HG02610 (cell line): ENCODE data around the gene IL10RB.

Source experiments
- ATAC-seq: cut with Tn5 transposase; IDR thresholded peaks from one replicate; pipeline ENCODE4 v1.9.1; 2021; ENCODE audit warnings: mild to moderate bottlenecking, moderate library complexity; ENCODE audit not compliant: unreplicated experiment

Gene IL10RB

GRCh38 chr21:33265664-33266049 lies 510 bp upstream of the IL10RB start:
- peak; percentile 24 for ATAC-seq

- ATAC-seq = no peak
These were observed 595 bp downstream of the IL10RB start for GRCh38 chr21:33266789-33267135.

- ATAC-seq = no peak
These were observed 1.1 kb downstream of the IL10RB start for GRCh38 chr21:33267250-33267649.

GRCh38 chr21:33268393-33268736 lies 2.2 kb downstream of the IL10RB start:
- peak; percentile 9 for ATAC-seq

DNA sequence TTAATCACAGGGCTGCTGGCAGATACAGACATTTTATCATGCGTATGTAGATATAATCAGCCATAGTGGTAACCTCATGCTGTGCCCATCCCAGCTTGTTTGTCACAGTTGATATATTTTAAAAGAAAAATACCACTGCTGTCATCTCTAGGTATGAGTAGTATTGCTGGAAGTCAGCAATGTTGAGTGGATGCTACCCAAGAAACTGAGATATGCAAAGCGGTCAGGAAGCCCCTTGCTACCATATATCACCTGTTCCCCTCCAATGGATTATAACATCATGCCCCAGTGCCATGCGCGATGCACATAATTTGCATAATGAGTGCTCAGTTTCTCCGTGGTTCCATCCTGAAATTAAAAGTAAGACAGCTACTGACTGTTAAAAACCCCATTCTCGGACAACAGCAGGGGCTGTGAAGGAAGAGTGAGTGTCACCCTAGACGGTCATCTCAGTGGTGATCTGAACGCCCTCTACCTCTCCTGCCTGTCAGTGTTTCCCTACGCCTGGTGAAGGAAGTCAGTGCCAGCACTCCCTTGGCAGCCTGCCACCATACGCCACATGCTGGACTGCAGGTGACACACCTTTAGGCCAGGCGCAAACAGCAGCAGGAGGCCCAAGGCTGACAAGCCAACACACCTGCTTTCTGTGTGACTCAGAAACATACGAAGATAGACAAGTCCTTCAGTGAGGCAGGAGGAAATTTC lies 2.7 kb downstream of the IL10RB start:
- ATAC-seq = peak; percentile 79

GRCh38 chr21:33270986-33271385 lies 4.8 kb downstream of the IL10RB start:
- ATAC-seq = no peak

- ATAC-seq = no peak
These were observed 6.9 kb downstream of the IL10RB start for GRCh38 chr21:33273044-33273443.

DNA sequence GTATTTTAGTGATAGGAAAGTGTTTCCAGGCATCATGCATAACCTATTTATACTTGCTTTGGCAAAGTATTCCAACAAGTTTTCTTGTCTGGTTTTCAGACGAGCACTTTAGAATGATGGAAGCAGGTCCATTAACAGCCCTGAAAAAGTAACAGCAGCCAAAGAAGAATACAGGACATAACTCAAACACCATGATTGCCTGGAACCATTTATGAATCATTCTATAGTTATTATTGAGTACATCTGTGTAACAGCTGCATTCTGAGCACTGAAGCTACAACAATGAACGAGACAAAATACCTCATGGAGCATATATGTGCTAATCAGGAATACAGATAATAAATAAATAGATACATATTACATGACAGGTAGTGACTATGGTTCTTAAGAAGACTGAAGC lies 12.6 kb downstream of the IL10RB start:
- ATAC-seq = no peak

- no peak for ATAC-seq
These were observed 13.2 kb downstream of the IL10RB start for GRCh38 chr21:33279330-33279820.

DNA sequence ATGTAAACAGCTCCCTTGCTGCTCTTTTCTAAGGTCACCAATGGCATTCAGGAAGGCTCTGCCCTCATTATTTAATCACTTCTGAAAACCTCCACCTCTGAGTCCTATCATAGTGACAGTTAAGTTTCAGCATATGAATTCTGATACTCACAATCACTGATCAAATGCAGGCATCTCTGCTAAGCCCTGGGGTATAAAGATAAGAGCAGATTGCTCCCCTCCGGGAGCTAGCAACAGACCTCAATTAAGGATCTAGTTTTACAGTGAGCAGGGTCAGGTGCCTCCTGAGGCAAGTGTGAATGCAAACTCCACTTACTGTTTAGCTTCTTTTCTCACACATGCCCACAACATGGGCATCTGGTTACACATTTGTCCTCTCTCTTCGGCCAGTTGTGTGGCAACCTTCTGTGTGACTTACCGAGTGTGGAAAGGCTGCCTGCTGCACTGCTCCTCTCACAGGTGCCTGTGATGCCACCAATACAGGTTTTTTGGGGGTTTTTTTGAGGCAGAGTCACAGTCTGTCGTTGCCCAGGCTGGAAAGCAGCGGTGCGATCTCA lies 15.0 kb downstream of the IL10RB start:
- ATAC-seq = no peak

DNA sequence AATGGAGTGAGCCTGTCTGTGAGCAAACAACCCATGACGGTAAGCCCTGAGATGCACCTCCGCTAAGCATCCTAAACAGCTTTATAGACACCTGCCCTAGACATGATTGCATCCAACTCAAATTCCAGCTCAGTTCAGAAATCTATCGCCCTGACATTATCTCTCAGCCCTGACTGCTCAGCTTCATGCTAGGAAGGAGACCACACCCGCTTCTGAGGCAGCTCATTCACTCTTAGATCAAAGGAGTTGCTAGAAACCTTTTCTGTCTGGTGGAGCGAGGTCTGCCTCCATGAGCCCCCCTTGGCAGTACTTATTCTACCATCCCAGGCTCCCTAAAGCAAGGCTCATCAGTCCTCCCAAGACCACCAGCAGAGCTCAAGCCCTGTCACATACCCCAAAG lies 17.0 kb downstream of the IL10RB start:
- no peak for ATAC-seq

GRCh38 chr21:33286076-33286475 lies 19.9 kb downstream of the IL10RB start:
- ATAC-seq = no peak

DNA sequence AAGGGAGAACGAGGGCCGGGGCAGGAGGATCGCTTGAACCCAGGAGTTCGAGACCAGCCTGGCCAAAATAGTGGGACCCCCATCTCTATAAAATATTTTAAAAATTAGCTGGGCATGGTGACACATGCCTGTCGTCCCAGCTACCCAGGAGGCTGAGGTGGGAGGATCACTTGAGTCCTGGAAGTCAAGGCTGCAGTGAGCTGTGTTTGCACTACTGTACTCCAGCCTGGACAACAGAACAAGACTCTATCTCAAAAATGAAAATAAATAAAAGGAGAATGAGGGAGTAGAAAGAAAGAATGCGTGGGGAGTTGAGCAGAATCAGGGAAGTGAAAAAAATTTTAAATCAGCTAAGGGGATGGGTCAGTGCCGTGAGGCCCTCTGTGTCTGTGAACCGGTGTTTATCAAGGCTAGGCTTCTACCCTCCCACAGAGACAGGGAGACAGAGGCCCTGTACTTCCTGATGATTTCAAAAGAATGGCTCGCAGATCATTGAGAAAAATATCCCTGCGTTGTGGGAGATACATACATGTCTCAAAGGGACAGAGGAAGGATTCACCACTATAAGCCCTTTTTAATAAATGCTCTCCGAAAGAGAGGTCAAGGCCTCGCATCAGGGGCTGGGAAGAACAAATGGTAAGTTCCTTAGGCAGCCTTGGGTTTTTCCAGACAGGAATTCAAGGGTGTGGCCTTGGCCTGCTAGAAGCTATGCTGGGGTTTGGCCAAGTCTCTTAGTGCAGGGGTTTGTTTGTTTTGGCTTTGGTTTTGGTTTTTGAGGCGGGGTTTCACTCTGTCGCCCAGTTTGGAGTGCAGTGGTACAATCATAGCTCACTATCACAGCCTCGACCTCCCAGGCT lies 20.7 kb downstream of the IL10RB start:
- no peak for ATAC-seq

DNA sequence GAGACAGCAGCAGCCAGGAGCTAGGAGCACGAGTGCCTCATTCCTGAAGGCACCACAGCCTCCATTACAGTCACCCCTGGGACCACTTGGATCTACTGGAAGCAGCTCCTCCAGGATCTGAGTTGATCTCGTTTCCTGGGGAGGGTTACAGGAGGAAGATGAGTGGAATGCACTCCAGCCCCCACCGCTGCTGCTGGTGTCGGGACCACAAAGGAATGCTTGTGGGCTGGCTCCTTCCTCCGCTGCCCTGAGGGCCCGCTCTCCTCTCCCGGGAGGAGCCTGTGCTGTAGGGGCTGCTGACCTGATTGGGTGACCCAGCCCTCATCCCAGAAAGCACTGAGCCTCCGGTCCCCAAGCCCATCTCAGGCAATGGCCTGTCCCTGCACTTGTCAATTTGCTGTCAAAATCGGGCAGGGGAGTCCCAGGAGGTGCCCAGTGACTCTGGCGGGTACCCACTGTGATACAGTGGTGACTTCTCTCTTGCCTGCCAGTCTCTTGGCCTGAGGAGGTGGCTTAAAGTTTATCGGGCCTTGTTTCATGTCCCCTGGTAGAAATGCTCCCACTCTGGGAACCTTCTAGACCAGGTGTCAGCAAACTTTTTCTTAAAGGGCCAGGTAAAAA lies 23.1 kb downstream of the IL10RB start:
- no peak for ATAC-seq

- ATAC-seq = no peak
These were observed 24.3 kb downstream of the IL10RB start for GRCh38 chr21:33290441-33290840.

DNA sequence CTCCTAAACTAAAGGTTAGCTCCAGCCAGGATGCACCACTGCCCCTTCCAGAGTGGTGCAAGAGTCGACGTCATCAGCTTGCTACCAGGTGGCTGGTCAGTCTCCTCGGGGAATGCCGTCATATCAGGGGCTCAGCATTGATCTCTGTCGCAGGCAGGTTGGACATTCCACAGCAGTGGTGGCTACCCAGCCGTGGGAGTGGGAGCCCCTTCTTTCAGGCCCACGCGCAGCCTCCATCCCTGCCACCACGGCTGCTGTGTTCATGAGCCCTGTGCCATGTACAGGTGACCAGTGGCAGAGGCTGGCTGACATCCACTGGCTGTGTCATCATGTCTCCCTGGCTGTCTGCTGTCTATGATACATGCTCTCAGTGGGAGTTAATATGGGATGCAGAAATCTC lies 25.5 kb downstream of the IL10RB start:
- no peak for ATAC-seq

DNA sequence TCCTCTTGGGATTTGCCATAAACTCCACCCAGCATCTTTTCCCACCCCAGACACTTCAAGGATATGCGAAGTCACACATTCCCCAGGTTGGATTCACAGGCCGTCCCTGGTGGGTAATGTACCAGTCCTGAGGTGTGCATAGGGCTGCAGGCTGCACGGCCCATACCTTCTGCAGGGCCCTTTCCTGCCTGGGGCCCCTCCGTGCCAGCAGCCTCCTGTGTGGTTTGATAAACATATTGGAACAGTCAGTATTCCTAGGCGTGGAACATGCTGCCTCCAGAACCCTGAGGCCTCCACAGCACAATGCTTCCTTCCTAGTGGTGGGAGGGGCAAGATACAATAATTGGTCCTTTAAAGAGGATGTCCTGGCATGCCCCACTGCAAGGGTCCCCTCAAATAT lies 26.6 kb downstream of the IL10RB start:
- ATAC-seq = no peak

DNA sequence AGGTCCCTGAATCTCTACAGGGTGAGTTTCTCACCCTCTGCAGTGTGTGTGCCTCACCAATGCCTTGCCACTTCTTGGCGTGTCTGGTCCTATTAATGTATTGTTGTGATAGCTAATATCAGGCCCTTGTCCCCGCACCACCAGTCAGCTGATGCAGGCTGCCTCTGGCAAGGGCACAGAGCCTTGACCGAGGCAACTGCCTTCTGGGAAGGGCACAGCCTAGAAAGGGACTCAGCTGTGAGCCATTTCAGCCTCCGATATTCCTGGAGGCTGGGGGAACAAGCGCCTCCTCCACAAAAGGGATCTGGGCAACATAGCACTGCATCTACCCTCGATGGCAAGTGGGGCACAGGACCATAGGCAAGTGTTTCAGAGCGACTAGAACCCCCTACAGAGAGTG lies 27.0 kb downstream of the IL10RB start:
- no peak for ATAC-seq

DNA sequence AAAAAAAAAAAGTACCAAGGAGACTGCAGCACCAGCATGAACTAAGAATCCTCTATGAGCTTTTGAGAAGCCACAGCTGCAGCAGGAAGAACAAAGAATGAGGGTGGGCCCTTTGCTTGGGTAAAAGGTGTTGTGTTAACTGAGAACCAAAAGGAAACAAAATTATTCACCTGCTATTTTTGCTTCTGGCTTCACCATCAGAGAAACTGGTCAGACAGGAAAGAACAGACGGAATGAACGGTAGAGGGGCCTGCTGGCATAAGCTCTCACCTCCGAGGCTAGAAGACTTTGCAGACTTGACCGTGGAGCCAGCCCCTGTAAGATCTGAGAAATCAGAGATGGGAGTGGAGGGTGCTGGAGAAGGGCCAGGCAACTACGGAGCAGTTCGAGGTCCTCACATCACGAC lies 27.6 kb downstream of the IL10RB start:
- ATAC-seq = no peak

GRCh38 chr21:33296156-33296555 lies 30.0 kb downstream of the IL10RB start:
- ATAC-seq = no peak

DNA sequence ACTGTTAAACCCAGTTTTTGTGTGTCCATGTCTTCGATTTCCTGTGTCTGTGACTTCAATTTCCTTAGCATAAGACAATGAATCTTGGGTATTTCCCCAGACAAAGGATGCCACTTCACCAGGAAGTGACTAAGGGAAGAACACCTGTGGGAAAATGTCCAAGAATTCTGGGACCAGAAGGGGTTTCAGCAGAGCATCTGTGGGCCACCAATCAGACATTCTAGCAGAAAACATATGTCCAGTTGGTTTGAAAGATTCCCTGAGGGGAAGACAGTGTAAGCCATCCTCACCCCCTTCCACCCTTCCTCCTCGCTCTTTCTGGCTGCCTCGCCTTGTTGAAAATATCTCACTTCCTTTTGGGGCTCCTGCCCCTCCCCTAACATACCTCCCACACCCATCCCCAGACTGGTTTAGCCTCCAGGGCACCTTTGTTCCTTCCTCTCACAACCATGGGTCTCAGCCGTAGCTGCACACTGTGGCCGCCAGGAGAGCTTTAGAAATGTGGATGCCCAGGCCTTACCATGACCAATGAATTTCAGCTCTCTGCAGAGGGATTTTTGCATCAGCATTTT lies 33.1 kb downstream of the IL10RB start:
- peak; percentile 64 for ATAC-seq
